Activated CD8-positive, alpha-beta memory T cell treated with anti-CD3 and anti-CD28 coated beads, Interleukin-2, amount 50 U/mL, for 24 hours (primary cell): ENCODE results near the gene S100A3.

ENCODE experiments used
- DNase-seq: peaks from one replicate; pipeline ENCODE4 v3.0.0-alpha.2; 2020; ENCODE audit errors: extremely low read depth

S100A3 gene

DNA sequence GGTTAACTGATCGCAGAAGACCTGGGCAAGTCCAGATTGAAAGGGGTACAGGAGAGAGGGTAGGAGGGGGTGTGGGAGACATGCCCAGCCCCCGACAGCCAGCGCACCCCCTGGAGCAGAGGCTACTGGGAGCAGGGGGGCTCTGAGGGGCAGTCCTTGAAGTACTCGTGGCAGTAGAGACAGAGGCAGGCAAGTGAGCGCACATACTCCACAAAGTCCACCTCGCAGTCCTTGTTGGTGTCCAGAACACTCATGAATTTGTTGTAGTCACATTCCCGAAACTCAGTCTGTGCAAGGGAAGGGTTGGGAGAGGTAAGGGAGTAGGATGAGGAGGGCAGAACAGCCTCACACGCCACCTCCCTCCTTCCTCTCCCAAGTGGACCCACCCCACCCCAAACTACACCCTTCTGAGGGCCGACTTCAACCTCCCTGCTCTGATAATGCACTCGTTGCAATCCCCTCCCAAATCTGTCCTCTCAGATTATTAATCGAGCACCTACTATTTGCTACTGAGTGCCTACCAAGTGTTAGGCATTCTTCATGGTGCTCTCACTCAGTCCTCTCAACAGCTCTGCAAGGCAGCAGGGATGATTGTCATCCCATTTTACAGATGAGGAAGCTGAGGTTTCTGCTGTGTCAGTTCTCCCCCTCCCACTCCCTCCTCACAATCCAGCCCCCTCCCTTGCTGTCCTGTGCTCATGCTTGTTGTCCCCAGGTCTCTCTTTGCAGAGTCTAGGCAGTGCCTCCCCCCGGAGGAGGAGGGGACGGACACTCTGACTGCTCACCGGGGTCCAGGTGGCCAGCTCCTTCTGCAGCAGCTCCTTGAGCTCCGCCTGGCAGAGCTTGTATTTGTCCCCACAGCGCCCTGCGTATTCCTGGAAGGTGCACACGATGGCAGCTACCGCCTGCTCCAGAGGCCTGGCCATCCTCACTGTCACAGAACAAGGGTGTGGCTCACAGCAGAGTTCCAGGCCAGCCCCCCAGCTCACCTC, 1.2 kb downstream of the S100A3 start:
- DNase-seq = no peak

DNA sequence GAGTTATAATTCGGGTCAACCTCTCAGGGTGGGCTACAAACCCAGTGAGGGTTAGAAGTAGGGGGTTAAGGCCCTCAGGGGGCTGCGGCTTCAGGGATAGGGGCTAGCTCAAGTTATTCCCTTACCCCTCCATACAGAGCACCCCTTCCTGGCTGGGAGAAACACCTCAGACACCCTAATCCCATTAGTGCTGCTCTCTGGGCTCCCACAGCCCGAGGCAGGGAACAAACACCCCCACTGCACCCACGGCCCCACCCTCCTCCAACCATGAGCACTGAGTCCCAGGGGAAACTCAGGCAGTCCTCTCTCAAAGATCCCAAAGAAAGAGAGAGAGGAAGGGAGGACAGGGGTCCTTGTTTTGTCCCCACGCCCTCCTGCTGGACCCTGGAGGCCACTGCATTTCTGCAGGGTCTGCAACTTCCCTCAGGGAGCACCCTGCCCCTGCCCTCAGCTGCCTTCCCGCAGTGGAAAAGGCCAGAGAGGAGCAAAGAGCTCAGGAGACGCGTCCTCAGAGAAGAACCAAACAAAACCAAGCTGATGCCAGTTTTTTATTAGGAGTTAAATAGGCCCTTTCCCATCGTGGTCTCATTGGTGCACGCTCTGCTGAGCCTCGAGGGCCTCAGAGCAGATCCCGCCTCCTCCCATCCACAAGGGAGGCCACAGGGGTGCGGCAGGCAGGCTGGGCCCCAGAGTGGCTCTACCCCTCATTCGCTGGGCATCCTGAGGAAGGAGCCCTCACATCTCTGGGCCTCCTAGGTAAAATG, 2.1 kb downstream of the S100A3 start:
- DNase-seq = no peak

DNA sequence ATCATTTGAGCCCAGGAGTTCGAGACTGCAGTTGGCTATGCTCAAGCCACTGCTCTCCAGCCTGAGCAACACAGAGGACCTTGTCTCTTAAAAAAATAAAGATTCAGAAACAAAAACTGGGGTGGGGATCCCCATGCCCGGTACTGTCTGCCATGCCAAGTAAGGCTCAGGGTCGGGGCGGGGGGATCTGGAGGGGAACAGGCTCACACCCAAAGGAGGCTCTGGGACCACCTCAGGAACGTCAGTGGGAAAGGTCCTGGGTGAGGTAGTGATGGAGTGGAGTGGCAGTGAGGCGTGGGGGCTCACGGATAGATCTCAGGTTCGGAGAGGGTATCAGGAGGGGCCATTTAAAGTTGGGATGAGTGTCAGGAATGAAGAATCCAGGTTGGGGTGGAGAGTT, 2.7 kb downstream of the S100A3 start:
- no peak for DNase-seq

DNA sequence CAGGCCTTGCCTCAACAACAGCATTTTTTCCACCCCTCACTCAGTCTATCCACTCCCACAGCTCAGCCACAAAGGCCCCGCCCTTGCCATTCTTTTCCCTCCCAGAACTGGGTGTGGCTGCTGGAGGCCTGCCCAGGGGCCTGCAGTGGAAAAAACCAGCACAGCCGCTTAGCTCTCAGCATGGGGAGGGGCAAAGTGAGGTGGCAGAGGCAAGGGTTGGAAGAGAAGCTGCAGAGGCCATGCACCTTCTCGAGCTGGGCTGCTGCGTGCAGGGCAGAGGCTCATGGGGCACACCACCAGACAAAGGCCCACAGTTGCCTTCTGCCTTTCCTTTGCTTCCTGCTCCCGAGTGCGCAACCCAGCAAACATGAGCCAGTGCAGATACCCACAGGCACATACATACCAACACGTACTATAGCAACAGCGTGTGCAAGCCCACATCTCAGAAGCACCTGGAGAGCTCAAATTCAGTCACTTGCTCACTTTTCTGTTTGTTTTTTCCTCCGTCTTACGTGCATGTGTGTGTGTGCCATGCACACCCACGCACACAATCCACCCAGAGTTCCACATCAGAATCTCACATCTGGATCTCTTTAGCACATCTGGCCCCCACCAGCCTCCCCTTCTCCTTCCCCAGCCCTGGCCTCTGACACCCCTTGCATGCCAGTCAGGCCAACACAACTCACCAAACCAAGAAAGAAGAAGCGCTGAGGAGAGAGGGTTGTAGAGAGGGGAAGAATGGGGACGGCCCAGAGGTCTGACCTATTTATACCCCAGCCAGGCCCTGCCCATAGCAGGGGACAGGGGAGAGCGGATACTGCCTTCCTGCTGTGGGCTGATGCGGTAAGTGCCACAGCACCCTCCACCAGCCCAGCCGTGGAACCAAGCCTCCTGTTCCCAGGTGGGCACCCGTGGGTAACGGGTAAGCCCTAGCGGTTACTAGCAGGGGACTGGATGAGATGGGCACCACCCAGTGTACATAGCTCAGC, 3.7 kb downstream of the S100A3 start, which contains the start of gene S100A4:
S100A4 (minus strand) TSS at position 740 of the 989 bp plus-strand sequence. CDS start 1,012 bp downstream, outside the sequence.
- DNase-seq = peak; percentile 86

DNA sequence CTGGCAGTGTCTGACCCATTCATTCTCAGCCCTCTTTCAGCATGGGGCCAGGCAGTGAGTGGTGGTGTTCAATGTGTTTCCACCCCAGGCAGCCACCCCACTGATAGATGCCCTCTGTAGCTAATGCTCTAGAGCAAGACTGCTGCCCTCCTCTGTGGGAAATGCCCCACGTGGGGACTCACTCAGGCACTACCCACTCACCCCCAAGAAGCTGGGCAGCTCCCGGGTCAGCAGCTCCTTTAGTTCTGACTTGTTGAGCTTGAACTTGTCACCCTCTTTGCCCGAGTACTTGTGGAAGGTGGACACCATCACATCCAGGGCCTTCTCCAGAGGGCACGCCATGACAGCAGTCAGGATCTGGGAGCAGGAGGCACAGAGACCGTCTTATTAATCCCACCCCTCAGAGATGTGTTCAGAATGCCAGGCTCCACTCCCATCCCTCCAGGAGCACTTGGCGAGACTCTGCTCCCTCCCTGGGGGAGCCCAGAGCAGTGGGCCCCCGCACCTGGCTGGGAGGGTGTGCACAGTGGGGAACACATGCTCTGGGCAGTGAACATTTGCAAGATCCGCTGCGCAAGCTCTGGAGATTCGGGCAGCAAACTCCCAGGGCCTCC, 4.5 kb downstream of the S100A3 start:
- DNase-seq = no peak

DNA sequence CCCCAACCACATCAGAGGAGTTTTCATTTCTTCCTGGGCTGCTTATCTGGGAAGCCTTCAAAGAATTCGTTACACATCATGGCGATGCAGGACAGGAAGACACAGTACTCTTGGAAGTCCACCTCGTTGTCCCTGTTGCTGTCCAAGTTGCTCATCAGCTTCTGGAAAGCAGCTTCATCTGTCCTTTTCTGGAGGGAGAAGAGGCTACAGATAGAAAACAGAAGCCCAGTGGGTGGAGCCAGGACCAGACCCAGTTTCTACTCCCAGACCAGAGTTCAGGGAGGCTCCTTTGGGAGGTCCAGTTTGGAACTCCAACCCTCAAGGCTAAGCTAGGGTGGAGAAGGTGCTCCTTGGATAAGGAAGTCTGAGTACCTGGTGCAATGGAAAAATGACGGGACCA, 5.3 kb downstream of the S100A3 start:
- no peak for DNase-seq

DNA sequence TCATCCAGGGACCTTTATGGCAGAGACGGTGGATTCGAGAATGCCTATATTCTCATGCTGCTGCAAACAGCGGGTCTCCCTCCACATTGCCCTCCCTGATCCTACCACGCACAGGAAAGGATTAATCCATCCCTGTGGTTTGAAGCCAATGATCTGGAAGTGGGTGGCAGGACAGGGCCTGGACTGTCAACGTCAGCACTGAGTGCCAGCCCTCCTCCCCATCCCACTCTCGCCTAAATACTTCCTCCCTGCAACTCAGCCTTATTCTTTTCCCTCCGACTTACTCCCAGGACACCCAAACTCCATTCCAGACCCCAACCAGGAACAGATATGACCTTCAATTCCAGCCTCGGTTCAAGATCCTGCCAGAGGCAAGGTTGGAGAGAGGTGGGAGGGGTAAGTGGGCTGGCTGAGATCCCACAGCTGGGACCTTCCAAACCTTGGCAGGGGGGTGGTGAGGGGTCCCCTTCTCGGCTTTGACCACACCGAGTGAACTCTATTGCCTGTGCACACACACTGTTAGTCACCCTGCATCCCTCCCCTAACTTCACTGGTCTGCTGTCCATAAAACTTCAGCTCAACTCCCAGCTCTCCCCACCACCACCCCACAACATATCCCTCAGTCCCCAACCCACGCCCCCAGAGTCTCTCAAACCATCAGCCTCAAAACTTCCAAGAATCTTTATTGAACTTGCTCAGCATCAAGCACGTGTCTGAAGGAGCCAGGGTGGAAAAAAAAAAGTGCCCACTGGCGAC, 5.9 kb downstream of the S100A3 start:
- no peak for DNase-seq

DNA sequence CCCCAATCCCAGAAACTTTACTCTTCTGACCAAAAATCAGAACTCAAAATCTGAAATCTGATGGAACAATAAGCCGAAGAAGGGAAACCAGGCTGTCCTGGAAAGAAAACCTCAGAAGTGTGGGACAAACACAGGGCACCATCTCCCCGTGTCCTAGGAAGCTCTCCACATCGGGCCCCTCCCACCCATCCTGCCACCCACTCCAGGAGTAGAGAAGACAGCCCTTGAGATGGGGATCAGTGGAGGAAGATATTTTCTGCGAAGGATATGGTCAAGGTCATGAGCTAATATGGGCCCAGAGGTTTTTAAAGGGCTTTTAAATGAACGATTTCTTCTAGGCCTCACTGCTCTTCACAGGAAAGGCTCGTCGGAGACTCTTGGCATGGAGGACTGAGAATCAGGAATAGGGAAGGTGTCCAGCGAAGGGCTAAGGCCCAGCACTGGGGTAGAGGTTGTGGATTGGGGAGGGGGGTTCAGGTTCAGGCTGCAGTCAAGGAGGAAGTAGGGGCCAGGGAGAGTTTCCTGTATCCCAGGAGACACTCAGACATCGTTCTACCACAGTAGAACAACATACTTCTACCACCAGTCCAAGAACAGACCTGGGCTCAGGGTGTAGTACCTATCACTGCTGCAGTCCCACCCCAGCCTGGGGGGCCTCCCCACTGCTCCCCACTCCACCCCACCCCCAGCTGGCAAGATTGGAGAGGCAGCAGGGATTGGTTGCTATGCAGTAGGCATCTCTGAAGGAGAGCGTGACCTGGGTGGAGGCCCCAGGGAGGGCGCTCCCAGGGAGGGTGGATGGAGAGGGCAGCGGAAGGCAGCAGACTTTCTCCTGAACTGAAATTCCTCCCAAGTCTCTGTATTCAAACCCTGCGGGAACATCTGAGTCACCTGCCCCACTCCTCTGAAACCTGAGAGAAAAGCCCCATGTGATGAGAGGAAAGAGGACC, 7.1 kb downstream of the S100A3 start:
- no peak for DNase-seq

DNA sequence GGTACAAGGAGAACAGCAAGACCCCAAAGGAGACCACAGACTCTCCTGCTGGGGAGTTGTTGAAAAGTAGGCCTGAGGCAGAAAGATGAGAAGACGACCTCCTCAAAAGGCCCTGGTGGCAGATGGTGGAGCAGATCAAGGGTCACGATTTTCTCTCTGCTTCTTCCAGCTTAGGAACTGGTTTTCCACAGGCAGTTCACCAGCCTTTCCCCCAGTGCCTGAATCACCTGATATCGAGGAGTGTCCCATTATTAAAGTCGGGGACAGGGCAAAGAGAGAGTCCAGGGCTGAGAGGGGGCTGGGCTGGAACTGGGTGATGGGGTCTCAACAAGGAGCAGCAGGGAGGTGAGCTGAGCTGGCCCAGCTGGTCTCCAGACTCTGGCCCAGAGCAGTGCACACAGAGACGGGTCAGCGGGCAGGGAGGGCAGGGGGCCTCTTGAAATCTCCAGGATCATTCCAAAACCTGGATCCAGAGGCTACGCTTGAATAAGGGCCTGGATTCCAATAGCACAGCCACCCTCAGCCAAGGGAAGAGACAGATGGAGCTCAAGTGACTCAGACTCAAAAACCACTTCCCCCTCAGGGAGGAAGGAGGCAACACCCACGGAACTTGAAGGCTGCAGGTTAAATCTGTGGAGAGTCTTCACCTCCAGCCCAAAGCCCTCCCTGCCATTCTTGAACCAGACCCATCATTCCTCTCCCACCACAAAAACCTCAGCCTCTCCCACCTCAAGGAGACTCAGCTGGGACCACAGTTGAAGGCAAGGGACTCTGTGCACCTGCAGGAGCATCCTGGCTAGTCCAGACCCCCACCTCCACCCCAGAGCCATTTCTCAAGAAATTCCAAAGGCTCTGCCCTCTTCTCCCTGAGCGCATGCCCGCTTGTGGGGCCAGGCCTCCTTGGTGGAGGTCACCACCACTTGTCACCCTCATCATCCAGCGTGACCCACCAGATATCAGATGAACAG, 8.4 kb downstream of the S100A3 start, which contains the start of gene S100A5:
S100A5 (minus strand) TSS at position 541 of the 968 bp plus-strand sequence. CDS start 743 bp downstream, outside the sequence.
- no peak for DNase-seq

DNA sequence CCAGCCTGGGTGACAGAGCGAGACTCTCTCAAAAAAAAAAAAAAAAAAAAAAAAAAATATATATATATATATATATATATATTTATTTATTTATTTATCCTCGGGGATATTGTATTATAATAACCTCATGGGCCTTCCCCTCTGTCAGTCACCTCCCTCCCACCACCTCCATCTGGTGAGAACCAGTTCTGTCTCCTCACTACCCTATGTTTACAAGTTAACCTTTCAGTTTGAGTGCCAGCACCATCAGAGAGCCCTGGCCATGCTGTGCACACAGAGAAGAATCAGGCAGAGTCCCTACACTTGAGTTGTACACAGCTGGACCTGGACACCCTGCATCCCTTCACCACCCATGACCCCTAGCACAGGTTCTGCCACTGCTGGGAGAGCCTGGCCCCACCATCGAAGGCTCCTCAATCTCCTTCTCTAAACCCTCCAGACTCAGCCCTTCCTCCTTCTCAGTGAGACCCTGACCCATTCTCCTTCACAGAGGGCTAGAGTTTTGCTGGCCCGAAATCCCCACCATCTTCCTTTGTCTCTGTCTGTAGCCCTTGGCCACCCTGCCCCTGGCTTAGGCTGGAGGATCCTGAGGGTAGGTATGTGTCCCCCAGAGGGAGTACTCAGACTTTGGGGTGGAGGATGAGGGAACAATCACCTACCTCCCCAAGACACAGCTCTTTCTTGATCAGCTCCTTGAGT, 9.5 kb downstream of the S100A3 start:
- no peak for DNase-seq

DNA sequence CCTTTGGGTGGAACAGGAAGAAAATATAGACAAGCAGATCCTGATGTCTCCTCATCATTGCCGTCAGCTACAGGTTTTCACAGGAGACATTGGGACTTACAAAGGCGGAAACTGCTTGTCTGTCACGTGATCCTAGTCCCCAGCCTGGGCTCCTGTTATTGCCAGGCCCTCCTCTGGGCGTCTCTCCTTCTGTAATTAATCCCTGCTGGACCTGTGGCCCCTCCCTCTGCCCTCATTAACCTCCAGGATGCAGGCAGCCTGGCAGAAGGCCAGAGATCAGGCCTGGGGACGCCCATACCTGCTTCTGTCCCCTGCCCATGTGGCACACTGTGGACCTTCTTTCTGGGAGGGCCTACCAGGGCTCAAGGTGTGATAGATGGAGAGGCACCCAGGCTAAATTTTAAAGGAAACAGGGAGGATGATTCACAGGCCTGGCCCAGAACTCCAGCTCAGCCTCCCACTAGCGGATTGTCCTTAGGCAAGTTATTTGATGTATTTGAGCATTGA, 10.7 kb downstream of the S100A3 start:
- no peak for DNase-seq

DNA sequence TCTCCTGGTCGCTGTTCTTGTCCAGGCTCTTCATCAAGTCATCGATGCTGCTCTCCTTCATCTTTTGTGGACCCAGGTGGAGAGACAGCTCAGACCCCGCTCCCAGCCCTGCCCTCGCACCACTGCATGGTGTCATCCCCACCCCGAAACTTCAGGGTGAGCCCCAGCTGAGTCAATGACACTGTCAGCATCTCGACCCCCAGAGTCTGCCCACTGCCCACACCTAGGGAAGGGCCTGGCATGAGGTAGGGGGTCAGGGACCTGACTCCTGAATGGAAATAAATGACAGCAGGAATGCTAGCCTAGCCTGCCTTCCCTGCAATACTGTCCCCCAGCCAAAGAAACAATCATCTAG, 11.7 kb downstream of the S100A3 start:
- DNase-seq = no peak

DNA sequence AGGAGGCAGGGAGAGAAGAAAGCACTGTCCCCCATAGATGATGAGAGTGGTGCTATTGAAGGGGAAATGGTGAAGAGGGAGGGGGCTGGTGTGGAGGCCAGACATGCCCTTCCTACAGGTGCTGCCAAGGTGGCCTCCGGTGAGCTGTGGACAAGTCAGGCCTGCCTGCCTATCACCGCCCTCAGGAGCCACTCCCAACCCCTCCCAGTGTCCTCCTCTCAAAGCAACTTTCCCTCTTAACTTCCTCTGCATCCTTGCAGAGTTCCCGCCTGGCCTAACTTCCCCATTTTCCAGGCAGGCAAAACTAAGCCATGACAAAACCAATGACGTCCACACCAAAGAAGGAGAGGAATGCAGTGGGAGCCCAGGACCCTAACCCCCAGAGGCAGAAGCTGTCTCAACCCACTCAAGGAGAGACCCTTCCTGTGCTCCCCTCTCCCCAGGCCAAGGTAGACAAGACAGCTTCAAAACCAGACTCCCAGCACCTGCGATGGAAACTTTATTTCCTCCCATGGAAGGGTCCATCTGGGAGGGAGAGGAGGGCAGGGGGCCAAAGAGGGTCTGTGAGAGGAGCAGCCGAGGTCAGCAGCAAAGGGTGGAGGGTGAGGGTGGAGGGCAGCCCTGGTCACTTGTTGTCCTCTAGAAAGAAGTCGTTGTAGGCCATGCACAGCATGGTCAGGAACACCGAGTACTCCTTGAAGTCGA, 12.2 kb downstream of the S100A3 start:
- DNase-seq = no peak

DNA sequence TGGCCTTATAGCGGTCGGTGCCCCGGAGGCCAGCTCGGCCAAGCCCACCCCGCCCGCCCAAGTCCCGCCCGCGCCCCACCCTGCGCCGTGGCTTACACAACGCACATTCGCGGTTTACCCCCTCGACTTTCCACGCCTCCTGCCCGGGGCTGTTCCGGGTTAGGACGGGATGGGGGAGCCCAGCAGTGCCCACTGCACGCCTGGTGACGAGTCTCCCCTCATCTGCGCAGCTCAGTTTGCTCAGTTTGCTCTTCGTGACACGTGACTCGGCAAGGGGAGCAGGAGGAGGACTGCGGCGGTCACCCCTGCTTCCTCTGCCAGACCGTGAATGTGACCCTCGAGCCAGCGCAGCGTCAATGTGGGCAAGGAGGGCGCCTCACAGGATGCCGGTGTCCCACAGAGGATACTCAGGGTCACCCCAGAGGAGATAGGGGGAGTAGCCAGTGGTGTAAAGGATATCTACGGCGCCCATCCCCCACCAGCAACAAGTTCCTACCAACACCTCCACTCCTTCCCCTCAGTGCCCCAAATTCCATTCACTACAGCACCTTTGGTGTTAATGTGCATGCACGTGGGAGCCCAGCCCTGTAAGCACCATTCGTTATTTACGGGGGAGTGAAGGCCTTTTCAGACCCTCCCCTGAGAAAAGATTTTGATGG, 12.9 kb downstream of the S100A3 start:
- peak; percentile 65 for DNase-seq

DNA sequence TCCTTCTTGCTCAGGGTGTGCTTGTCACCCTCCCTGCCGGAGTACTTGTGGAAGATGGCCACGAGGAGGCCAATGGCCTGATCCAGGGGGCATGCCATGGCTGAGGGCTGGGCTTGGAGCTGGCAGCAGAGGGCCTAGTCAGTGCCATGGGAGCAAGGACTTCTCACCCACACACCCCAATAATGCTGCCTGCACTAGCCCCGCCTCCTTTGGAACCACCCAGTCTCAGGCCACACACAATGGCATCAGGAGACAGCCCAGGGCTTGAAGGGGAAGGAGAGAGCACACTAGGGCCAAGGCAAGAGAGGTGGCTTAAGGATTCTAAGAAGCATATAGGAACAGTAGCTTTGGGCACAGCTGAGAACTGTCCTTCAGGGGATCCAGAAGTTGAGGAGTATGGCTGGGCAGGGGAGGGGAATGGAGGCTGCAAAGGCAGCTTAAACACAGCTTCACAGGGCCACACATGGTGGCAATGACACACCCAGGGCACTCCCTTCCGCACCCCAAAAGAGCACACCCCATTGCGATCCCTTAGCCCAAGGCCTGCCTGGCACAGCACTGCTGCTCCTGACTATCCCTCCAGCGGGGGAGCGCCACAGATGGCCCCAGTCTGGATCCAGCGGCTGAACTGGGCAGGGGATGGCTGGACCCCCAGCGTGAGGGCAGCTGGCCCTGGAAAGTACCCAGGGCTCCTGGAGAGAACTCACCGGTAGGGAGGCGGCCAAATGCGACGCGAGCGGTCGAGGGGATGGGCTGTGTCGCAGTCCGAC, 13.6 kb downstream of the S100A3 start, which contains the start of gene S100A6:
S100A6 (minus strand) TSS at position 750 of the 770 bp plus-strand sequence; CDS start at position 98, 652 bp downstream.
- DNase-seq = no peak
